ENCODE data around the gene SLC11A1.

DNA sequence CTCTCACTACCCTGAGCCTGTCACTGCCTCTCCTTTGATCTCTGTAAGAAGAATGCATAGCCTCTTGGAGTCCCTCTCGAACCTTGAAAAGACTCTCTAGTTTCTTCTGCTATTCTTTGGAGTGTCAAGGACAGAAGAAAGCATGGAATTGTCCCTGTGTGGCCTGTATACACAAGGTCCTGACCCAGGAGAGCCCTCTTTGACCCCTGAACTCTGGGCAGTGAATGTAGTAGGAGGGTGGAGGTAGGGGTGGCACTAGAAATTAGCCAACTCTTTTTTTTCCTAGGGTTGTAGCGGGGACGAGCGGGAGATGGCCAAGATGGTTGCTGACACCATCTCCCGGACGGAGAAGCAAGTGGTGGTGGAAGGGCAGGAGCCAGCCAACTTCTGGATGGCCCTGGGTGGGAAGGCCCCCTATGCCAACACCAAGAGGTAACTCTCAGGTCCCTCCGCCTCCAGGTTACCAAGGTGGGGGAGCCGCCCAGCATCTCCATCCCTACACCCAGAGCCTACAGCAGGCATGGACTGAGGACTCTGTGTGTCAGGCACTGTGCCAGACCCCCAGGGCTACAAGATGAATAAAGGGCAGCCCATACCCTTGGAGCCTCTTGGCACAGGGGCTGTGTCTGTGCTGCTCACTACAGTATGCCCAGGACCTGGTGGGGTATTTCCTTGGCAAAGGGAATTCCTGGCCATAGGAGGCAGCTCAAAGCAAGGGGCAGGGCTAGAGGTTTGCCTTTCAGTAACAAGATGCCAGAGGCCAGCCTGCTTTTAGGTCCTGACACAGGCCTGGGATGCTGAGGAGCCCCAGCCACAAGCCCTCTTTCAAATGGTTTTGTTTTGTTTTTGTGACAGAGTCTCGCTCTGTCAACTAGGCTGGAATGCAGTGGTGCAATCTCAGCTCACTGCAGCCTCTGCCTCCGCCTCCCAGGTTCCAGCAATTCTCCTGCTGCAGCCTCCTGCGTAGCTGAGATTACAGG lies 53.2 kb downstream of the SLC11A1 start:
- TF ChIP-seq POLR2A (IDR thresholded peaks at IDR 0.05) (no peak), POLR2AphosphoS5 (IDR thresholded peaks at IDR 0.05) (no peak), EP300 (IDR thresholded peaks at IDR 0.05) (no peak)
- TF ChIP-seq, protein P1, sequence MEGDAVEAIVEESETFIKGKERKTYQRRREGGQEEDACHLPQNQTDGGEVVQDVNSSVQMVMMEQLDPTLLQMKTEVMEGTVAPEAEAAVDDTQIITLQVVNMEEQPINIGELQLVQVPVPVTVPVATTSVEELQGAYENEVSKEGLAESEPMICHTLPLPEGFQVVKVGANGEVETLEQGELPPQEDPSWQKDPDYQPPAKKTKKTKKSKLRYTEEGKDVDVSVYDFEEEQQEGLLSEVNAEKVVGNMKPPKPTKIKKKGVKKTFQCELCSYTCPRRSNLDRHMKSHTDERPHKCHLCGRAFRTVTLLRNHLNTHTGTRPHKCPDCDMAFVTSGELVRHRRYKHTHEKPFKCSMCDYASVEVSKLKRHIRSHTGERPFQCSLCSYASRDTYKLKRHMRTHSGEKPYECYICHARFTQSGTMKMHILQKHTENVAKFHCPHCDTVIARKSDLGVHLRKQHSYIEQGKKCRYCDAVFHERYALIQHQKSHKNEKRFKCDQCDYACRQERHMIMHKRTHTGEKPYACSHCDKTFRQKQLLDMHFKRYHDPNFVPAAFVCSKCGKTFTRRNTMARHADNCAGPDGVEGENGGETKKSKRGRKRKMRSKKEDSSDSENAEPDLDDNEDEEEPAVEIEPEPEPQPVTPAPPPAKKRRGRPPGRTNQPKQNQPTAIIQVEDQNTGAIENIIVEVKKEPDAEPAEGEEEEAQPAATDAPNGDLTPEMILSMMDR (IDR thresholded peaks at IDR 0.05) = no peak

Measured in stomach (tissue), 4 donors.